ENCODE measurements around the gene GAMT. TPM values are rescaled to one million over a fixed set of nuclear protein-coding genes. Genes with fewer than 3 reads are reported as not detected.

Gene GAMT
- total RNA-seq, 1 experiment from 2014 or later = 27.7 TPM

GRCh38 chr19:1445185-1445931 lies 44.0 kb upstream of the GAMT start (continued):
- TF ChIP-seq ATF2 (CRISPR knock-in tag; IDR thresholded peaks at IDR 0.05; ENCODE audit: borderline replicate concordance, low read depth) (no peak), GTF2I (CRISPR knock-in tag; conservative IDR thresholded peaks at IDR 0.05) (0 out of 2 replicates have a peak, but pooled peaks have one; percentile 46)

- Mint-ChIP-seq H3K27ac (peak overlapping the region; percentile 23), H3K4me3 (peak overlapping the region; percentile 45), H3K4me1 (peaks cover 24% of the 10 kb centered on the region), H3K36me3 (peaks cover 39% of the 10 kb centered on the region), H3K9me3 (no peaks in the 10 kb centered on the region), H3K27me3 (ENCODE audit: low read depth) (peaks cover 7% of the 10 kb centered on the region)
- POLR2A ChIA-PET = interaction anchor here (0.7 kb wide), 1 partner anchor 15 kb away, joined by 9 read pairs; no protein-coding TSS in a partner anchor
- ATAC-seq = no peak
- DNase-seq (ENCODE audit: low spot score) = no peak
- CTCF ChIA-PET = interaction anchor here (0.6 to 5.0 kb wide), 4 partner anchors 16 to 413 kb away, joined by 3 to 56 read pairs (median 4); no protein-coding TSS in a partner anchor
- TF ChIP-seq JUN (CRISPR knock-in tag; IDR thresholded peaks at IDR 0.05) (no peak), ATF6 (CRISPR knock-in tag; IDR thresholded peaks at IDR 0.05) (no peak), PRRX2 (CRISPR knock-in tag; IDR thresholded peaks at IDR 0.05) (peak; percentile 38; the same call in 1 of the 2 replicates), FOXK1 (CRISPR knock-in tag; IDR thresholded peaks at IDR 0.05) (no peak), TEAD1 (CRISPR knock-in tag; IDR thresholded peaks at IDR 0.05) (no peak), ZNF425 (CRISPR knock-in tag; conservative IDR thresholded peaks at IDR 0.05) (peak; percentile 59; the same call in 1 of the 2 replicates), FOXP4 (CRISPR knock-in tag; IDR thresholded peaks at IDR 0.05) (no peak), NFATC4 (CRISPR knock-in tag; IDR thresholded peaks at IDR 0.05) (0 out of 2 replicates have a peak, but pooled peaks have one; percentile 27), ZNF121 (CRISPR knock-in tag; IDR thresholded peaks at IDR 0.05) (no peak), EMX1 (CRISPR knock-in tag; IDR thresholded peaks at IDR 0.05) (peak; percentile 46; the same call in 1 of the 2 replicates), NR1H2 (CRISPR knock-in tag; IDR thresholded peaks at IDR 0.05) (no peak)
These were observed 40.5 kb upstream of the GAMT start for GRCh38 chr19:1441677-1442438.

- DNase-seq (ENCODE audit: low spot score) (no peak), ATAC-seq (no peak)
- Mint-ChIP-seq H3K4me1 (peaks cover 24% of the 10 kb centered on the region), H3K27me3 (ENCODE audit: low read depth) (peaks cover 3% of the 10 kb centered on the region; the same call in 1 of the 2 replicates), H3K36me3 (peaks cover 39% of the 10 kb centered on the region), H3K4me3 (peak overlapping the region; percentile 97), H3K27ac (peak overlapping the region; percentile 93), H3K9me3 (no peaks in the 10 kb centered on the region)
- CTCF ChIA-PET = interaction anchor here (0.7 to 5.0 kb wide), 4 partner anchors 16 to 413 kb away, joined by 3 to 56 read pairs (median 4); no protein-coding TSS in a partner anchor
- POLR2A ChIA-PET = interaction anchor here (0.7 to 1.2 kb wide), 2 partner anchors 14 to 174 kb away, joined by 4 to 9 read pairs; no protein-coding TSS in a partner anchor
- TF ChIP-seq CREB1 (CRISPR knock-in tag; IDR thresholded peaks at IDR 0.05) (0 out of 2 replicates have a peak, but pooled peaks have one; percentile 36), ZSCAN18 (CRISPR knock-in tag; IDR thresholded peaks at IDR 0.05) (no peak)
These were observed 39.7 kb upstream of the GAMT start for GRCh38 chr19:1441022-1441426.
